GM21737 (cell line): ENCODE results near the gene ADRA2B.

Experiments used
- ATAC-seq: cut with Tn5 transposase; IDR thresholded peaks from one replicate; pipeline ENCODE4 v1.9.1; 2021; ENCODE audit warnings: mild to moderate bottlenecking, moderate library complexity; ENCODE audit not compliant: unreplicated experiment

ADRA2B gene

GRCh38 chr2:96106991-96107707 is 9.2 kb downstream of the ADRA2B start:
- no peak for ATAC-seq

GRCh38 chr2:96105994-96106715 is 10.2 kb downstream of the ADRA2B start:
- no peak for ATAC-seq

- no peak for ATAC-seq
Measured at GRCh38 chr2:96105152-96105915, 11.0 kb downstream of the ADRA2B start.

- ATAC-seq: no peak
Measured at GRCh38 chr2:96104487-96104861, 11.9 kb downstream of the ADRA2B start.

- no peak for ATAC-seq
Measured at GRCh38 chr2:96103761-96104486, 12.4 kb downstream of the ADRA2B start.

GRCh38 chr2:96103187-96103601 is 13.2 kb downstream of the ADRA2B start:
- ATAC-seq: no peak

- no peak for ATAC-seq
Measured at GRCh38 chr2:96102596-96103186, 13.7 kb downstream of the ADRA2B start.

- ATAC-seq: no peak
Measured at GRCh38 chr2:96100893-96101304, 15.5 kb downstream of the ADRA2B start.

GRCh38 chr2:96099861-96100798 is 16.2 kb downstream of the ADRA2B start:
- no peak for ATAC-seq

GRCh38 chr2:96098900-96099590 is 17.3 kb downstream of the ADRA2B start:
- no peak for ATAC-seq

GRCh38 chr2:96097951-96098823 is 18.2 kb downstream of the ADRA2B start:
- no peak for ATAC-seq

GRCh38 chr2:96097441-96097840 is 18.9 kb downstream of the ADRA2B start:
- ATAC-seq: no peak

- no peak for ATAC-seq
Measured at GRCh38 chr2:96095116-96095636, 21.2 kb downstream of the ADRA2B start.

- no peak for ATAC-seq
Measured at GRCh38 chr2:96093528-96093927, 22.8 kb downstream of the ADRA2B start.

- no peak for ATAC-seq
Measured at GRCh38 chr2:96092951-96093350, 23.4 kb downstream of the ADRA2B start.

- no peak for ATAC-seq
Measured at GRCh38 chr2:96092573-96092877, 23.8 kb downstream of the ADRA2B start.

- ATAC-seq: no peak
Measured at GRCh38 chr2:96091711-96092572, 24.4 kb downstream of the ADRA2B start.
